GM21825 (cell line): ENCODE measurements around the gene MTUS2.

Experiments
- ATAC-seq: cut with Tn5 transposase; IDR thresholded peaks from one replicate; pipeline ENCODE4 v1.9.1; 2021; ENCODE audit warnings: mild to moderate bottlenecking, moderate library complexity; ENCODE audit not compliant: unreplicated experiment

The MTUS2 gene

DNA sequence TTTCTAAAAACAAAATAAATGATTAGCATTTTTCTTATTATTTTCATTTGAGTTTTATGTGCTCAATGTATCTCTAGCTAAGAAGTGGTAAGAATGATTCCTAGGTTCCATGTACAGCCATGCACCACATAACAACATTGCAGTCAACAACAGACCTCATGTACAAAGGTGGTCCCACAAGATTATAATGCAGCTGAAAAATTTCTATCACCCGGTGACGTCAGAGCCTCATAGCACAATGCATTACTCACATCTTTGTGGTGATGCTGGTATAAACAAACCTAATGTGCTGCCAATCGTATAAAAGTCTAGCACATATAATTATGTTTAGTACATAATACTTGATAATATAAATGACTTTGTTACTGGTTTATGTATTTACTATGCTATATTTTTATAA, 654.9 kb downstream of the MTUS2 start:
- no peak for ATAC-seq

DNA sequence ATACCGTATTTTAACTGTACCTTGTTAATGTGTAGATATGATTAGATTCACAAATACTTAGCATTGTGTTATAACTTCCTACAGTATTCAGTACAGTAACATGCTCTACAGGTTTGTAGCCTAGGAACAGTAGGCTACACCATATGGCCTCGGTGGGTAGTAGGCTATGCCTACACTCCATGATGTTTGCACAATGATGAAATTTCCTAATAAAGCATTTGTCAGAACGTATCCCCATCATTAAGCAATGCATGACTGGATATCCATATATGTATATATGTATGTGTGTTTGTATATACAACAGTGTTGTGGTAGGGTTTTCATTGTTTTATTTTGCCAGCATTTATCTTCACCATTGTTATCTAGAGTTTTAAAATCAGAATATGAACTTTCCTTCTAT, 655.9 kb downstream of the MTUS2 start:
- no peak for ATAC-seq

DNA sequence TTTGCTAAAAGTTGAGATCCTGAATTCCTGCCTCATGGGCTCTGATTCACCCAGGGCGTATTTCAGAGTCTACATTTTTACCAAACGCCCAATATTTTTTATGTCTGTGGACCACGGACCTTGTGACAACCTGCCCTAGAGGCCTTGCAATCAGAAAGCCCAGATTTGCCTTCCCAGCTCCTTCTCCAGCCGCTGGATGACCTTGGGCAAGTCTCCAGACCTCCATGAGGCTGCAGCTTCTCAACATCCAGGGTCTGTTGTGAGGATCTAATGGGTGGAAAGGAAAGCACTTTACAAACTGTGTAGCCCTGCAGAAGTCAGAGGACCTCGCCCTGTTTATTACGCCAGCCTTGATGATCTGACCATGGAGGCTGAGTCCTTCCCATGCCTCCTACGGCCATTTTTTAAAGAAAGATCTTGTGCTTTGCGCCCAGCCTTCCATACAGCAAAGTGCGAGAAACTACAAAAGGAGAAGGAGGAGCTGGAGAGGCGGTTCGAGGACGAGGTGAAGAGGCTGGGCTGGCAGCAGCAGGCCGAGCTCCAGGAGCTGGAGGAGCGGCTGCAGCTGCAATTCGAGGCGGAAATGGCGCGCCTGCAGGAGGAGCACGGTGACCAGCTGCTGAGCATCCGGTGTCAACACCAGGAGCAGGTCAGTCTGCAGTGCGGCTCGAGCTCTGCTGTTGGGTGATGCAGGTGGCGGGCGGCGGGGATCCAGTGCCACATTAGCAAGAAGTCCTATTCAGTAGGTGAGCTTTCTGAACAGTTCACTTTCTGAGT, 659.8 kb downstream of the MTUS2 start:
- no peak for ATAC-seq

DNA sequence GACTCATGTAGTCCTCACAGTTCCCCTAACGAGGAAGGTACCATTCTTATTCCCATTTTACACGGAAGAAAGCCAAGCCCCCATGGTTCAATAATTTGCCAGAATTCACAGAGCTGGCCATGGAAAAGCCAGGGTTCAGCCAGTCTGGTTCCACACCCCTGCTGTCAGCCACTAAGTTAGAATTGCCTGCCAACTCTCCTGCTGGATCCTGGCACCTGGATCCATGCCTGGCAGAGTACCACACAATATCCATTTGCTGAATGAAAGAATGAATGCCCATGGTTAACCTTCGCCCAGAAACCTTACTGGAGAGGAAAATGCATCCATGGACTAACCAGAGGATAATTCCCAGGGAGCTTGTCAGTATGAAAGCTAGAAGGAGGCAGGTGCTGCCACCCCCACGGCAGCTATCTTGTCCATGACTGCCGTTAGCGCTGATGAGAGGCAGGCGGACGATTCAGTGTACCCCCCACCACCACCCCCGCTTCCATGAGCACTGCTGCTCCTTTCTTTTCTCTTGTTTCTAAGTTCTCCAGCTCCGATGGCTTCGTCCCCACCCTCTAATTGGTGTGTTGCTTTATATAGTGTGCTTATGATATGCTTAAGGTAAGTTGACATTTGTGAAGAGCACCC, 660.9 kb downstream of the MTUS2 start:
- ATAC-seq, result no peak

DNA sequence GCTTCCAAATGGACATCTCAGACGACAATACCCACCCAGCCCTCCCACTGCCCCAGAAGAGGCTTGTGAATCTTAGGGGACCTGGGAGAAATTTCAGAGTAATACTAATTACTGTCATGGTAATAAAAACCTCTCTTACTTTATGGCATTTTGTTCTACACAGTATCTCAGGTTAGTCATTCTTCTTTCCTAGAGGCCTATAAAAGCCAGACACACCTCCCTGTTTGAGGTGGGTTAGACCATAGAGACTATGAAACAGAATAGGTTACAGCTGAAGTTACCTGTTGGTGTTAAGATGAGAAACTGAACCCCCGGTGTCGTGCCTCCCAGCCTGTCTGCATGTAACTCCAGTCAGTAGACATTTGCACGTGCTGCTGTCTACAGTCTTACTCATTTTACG, 661.5 kb downstream of the MTUS2 start:
- no peak for ATAC-seq

DNA sequence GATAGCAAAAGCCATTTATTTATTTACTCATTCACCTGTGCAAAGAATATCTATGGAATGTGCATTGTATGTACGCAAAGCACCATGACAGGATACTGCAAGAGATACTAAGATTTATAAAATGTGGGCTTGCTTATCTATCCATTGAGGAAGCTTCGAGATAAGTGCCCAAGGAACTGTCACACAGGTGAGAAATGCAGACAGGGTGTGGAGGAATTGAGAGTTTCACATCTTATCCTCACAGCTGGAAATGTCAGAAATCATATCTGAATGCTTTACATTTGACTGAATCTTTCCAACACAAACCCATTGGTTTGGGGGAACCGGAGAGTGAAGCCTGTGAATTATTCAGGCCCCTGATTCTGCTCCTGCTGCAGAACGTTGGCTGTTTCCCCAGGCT, 662.4 kb downstream of the MTUS2 start:
- ATAC-seq, result no peak

DNA sequence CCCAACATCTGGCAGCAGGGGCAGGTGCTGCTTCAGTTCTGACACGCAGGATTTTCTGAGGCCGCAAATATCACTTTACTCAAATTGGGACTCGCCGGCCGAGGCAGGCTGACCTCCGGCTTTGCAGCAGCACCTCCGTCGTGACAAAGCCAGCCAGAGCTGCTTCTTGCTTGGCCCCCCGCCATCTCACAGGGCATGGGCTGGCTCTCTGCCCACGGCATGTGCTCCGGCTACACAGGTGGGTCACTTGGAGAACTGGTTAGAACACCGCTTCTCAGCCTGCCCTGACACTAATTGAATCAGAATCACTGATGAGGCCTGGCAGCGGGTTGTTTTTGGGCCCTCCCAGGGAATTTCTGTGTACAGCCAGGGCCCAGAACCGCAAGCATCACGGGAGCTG, 663.1 kb downstream of the MTUS2 start:
- ATAC-seq, result no peak

DNA sequence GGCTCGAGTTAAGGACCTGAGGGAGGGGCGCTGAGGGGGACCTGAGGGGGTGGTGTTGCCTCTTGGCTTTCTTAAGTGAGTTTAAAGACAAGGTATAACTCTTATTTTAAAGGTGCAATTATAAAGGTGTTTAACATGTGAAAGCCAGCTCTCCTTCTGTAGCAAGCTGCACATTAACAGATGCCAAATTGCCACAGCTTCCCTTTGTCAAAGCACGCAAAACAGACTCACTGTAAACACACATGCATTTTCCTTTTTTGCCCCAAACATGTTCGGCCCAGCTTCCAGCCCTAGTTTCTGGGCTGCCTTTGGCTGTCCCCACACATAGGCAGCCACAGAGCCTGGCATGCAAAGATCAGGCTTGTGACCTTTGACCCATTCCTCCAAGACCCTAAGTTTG, 663.5 kb downstream of the MTUS2 start:
- ATAC-seq, result no peak

DNA sequence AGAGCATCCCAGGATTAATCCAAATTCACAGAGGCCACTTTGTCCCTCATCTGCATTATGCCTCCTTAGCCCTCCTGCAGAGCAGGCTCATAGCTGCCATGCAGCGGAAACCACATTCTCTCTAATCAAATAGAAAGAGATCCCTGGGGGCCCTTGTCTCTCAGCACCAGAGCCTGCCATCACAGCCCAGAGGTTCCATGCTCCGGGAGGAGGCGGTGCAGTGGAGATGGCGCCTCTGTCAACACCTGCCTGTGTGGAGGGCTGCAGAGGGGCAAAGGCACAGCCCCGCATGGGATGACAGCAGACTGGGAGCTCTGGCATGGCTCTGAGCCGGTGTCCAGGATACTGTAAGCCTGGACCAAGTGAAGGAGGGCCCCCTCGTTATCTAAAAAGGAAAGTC, 664.1 kb downstream of the MTUS2 start:
- no peak for ATAC-seq

DNA sequence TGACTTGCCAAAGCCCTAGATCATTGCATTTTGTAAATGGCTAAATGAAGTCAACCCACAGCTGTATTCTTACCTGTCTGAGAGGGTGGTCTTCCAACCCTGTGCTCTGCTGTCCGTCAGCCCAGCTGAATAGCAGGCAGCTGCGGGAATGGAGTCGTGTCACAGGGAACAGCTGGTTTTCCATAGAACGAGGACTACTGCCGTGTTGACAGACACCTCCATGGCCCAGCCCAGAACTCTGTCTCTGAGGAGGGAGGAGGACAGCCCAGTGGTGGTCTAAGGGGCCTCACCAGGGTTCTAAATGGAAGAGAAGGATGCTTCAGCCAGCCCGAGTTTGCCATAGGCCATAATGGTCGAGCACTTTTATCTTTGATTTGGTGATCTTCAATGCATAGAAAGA, 664.7 kb downstream of the MTUS2 start:
- no peak for ATAC-seq

DNA sequence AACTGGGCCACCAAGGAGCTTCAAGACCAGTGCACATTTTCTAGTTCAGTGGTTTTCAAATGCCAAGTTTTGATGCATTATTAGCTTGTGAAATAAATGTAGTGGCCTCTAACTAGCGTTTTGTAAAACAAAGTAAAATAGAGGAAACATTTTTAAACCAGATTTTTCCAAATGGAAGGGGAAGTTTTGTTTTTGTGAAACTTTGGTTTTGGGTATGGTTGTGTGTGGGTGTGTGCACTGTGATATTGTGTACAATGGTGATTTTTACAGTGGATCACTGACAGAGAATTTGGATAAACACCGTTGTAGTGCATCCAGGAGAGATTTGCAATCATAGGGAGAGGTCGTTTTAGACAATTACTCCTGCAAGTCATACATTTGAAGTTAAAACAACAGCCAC, 666.4 kb downstream of the MTUS2 start:
- no peak for ATAC-seq

DNA sequence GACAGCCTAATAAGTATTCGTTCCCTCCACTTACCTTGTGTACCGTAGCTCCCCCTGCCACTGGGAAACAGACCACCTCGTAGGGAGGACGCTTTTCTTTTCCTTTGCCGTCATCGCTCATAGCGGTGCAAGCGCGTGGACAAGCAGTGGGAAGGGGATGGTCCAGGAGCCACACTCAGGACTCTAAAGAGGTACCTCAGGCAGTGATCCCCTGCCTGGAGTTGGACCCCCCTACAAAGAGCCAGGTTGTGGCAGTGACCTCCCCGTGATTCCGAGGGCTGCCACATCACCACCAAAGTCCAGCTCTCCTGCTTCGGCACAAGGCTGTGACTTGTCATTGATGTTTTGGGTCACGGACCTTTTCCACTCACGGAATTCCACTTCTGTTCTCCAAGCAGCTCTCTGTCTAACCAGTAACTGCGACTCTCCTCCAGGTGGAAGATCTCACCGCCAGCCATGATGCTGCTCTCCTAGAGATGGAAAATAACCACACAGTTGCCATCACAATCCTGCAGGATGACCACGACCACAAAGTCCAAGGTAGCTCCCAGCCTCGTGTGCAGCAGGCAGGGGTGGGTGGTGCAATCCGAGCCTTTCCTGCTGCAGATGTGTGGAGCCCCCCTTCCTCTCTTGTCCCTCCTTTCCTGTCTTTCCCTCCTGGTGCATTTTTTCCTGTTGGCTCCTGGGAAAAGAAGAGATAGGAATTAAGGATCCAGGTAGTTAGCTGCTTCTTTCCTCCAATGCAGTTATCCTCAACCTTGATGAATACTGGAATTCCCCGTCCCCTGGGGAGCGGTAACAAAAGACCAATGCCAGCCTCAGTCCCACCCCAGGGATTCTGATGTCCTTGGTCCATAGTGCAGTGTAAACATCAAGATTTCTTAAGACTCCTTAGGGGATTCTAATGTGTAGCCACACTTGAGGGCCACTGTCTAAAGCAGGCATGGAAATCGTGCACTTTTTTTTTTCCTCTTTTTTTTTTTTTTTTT, 667.6 kb downstream of the MTUS2 start:
- no peak for ATAC-seq

DNA sequence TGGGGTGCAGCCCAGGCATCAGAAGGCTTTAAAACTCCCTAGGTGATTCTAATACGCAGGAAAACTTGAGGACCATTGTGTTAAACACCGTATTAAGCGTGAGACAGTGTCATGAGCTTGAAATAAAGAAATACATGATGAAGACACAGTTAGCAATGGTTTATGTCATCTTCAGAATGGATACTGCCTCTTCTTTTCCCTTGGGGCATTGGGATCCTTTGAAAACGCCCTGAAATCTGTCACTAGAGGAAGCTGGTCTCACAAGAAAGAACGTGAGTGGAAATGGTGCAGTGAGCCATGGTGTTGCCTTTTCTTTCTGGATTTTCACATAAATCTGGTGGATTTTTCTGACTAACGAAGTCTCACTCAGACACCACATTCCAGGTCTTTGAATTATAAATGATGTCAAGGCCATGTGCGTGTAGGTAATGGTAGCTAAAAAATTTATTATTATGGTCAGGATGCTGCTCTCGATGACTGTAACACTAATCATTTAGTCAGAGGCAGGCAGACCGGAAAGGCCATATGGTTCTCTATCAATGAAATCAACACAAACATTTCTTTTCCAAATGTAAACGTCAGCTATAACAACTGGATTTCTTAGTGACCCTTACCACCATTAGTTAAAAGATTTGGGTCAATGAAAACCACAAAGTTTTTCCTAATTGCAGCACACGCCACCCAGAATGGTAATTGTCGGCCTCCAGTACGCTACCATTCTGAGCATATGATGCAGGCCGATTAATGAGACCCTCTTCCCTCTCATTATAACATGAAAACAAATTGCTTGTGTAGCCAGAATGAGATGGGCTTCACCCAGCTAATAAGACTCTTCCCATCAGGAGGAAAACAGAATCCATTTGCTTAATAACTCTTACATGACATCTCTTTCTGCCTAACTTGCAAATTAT, 669.8 kb downstream of the MTUS2 start:
- no peak for ATAC-seq

DNA sequence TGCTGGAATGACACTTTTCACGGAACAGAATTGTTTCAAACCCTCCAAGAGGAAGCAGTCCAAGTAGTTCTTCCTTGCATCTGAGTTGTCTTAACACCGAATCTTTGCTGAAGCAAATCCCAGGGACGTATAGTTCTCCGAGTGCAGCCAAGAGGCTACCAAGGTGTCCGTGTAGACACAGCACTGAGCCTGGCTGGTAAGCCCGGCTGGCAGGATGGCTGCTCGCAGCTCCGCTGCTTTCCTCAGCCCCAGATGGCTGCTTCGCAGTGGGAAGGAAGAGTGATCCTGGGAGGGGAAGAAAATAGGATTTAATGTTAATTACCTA, 670.4 kb downstream of the MTUS2 start:
- no peak for ATAC-seq

DNA sequence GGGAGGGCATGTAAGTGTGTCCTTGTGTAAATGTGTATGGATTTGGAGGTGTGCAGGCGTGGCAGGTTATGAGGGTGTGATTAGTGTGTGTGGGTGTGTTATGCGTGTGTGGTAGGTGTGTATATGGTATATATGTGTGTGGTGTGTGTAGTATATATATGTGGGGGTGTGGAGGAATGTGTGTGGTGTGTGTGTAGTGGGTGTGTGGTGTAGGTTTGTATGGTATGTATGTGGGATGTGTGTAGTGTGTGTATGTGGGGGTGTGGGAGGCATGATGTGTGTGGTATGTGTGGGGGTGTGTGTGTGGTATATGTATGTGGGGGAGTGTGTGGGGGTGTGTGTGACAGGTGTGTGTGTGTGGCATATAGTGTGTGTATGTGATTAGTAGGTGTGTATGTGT, 671.1 kb downstream of the MTUS2 start:
- no peak for ATAC-seq

DNA sequence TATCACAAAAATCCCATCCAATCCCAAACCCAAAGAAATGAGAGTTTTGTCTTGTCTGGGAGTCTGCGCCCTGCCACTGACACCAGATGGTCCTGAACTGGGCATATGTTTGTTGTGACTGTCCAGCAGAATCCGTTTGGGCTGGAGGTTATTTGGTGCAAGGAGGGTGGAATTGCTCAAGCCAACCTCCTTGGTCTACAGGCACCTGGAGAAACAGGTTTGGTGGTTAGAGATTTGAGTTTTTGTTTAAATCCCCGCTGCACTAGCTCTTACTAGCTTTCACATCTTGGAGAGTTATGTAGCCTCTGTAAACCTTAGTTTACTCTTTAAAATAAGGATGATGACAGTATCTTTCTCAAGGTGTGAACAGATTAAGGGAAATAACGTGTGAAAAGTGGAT, 673.7 kb downstream of the MTUS2 start:
- no peak for ATAC-seq

DNA sequence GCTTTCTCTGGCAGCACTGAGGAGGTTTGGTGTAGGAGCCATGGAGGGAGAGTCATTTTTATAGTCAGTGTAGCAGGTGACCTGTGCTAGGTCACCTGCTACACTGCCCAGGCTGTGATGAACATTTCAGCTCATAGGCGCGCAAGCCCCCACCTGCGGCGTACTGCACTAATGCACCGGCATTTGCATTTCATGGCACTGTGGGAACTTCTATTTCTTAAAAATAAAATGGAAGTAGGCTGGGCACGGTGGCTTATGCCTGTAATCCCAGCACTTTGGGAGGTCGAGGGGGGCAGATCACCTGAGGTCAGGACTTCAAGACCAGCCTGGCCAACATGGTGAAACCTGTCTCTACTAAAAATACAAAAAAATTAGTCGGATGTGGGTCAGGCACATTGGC, 674.4 kb downstream of the MTUS2 start:
- ATAC-seq, result no peak

DNA sequence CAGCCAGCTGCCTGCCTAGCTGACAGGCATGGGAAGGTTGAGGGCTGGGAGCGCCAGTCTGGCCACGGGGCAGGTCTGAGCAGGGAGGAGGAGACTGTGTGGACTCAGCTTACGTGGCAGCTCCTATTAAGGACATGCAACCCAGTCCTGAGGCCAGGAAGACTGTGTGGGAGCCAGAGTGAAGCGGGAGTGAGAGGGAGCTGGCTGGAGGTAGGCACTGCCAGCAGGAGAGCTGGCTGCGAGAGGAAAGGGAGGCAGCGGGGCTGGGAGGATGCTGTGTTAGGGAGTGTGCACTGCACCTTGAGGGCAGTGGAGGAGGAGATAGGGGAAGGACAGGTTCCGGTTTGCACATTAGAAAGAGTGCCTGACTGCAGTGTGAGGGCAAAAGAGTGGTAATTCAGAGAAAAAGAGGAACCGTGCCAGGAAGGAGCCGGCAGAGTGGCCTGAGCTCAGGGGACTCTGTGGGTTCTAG, 676.1 kb downstream of the MTUS2 start:
- ATAC-seq, result peak; percentile 45

DNA sequence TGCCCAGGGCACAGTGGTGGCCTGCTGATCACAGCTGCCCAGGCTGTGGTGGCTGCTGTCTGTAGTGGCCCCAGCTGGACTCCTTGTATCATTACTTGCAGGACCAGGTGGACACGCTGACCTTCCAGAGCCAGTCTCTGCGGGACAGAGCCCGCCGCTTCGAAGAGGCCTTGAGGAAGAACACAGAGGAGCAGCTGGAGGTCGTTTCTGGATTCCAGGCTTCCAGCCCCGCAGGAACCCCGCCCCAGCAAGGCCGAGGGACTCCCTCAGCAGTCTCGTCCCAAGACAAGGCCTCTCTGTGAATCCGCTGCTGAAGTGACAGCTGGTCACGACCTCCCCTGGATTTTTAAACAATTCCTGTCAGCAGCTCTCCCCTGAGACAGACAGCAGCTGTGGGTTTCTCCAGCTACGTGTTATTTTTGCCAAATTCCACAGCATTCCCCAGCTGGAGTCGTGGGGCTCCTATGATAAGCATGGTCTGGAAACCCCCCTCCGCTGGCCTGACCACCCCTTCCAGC, 677.1 kb downstream of the MTUS2 start:
- ATAC-seq, result no peak

DNA sequence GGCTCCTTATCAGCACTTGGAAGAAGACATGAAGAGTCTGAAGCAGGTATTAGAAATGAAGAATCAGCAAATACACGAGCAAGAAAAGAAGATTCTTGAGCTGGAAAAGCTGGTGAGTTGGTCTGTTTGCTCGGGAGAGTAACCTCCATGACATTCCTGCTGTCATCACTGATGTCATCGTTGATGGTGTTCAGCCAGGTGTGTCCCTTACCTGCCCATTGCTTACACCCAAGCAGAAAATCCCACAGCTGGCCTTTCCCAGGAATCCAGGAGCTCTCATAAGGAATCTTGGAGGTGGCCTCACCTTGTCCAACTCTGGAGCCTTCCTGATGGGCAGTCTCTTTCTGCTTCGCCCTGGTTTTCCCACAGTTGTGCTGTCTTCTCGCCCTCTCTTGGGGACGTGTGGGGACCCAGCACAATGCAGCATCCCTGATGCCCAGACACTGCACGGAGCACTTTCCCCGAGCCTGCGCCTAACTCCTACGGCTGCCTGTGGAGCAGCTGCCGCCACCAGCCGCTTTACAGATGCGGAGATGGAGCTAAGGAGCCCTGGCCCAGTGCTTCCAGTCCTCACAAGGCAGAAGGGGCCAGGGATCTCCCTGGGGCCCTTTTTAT, 678.4 kb downstream of the MTUS2 start:
- ATAC-seq, result no peak
